ENCODE data around the gene CDH4.
"Not testable (repeated sequence)": the region's sequence is repeated elsewhere in the genome, so short reads cannot be mapped to it uniquely, and the experiment has no call there.

CDH4 gene

DNA sequence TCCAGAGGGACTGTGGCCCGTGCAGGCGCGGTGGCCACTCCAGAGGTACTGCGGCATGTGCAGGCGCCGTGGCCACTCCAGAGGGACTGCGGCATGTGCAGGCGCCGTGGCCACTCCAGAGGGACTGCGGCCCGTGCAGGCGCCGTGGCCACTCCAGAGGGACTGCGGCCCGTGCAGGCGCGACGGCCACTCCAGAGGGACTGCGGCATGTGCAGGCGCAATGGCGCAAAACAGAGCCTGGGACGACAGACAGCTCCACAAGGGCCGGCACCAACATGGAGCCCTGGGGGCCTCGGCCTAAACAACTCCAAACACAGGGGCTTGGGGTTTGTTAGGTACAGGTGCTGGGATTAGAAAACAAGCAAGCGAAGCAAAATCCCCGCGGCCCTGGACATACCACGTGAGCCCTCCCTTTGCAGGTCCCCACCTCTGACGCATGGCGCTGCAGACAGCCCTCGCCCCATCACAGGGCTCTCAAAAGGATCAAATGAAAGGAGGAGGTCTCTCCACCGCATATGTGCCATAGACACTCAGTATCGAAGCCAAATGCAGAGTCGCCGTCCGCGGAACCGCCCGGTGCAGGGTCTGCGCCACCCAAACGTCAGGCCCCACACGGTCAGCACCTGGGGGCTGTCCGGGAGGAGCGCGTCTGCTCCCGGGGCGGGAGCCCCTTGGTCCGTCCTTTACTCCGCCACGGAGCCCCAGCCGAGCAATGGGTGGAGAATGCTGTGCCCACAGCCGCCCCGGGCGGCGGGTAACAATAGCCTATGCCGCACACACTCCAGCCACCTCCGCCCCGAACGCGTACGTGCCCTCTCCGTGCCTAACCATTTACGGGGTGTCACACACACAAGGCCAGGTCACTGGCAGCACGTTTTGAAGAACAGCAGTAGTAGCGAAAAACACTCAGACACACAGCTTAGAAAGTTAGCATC, 727.9 kb downstream of the CDH4 start:
- no peak for DNase-seq

DNA sequence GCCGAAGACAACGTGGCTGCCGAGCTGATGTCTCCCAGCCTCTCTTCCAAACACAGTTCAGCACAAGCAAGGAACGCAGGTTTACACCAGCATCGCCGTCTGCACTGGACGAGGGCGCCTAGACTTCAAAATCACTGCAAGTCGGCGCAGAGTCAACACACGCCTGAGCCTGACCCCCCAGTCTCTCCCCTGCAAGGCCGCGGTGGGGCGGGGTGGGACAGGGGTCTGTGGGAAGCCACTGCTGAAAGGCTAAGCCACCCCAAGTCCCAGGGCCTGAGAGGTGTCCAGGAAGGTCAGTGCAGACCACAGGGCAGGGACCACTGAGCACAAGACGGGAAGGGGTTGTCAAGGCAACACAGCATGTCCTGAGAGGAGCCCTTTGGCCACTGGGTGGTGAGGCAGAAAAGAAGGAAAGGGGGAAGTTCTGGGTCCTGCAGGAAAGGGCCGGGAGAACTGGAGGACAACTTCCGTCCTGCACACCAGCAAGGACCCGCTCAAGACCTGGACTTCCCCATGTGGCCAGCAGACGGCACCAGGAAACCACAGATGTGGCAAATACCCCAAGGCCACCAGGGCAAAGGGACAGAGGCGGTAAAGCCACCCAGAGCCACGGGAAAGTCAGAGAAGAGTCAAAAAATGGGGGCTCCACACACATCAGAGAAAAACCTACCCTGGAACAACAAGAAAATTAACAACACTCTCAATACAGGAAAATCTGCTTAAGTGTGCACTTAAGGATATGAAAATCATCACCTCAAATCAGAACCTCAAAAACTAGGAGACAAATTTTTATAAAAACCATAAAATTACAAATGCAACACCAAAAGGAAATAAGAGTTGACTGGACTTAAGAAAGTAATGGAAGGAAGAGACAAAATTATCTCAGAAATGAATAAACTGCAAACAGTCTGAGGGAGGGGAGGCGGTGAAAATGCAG, 728.9 kb downstream of the CDH4 start:
- no peak for DNase-seq

DNA sequence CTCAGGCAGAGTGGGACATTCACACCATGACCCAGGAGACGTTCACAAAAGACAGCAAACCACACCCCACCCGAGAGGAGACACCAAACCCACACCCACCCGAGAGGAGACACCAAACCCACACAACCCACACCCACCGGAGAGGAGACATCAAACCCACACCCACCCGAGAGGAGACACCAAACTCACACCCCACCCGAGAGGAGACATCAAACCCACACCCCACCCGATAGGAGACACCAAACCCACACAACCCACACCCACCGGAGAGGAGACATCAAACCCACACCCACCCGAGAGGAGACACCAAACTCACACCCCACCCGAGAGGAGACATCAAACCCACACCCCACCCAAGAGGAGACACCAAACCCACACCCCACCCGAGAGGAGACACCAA, 729.6 kb downstream of the CDH4 start:
- not testable (repeated sequence) for DNase-seq

DNA sequence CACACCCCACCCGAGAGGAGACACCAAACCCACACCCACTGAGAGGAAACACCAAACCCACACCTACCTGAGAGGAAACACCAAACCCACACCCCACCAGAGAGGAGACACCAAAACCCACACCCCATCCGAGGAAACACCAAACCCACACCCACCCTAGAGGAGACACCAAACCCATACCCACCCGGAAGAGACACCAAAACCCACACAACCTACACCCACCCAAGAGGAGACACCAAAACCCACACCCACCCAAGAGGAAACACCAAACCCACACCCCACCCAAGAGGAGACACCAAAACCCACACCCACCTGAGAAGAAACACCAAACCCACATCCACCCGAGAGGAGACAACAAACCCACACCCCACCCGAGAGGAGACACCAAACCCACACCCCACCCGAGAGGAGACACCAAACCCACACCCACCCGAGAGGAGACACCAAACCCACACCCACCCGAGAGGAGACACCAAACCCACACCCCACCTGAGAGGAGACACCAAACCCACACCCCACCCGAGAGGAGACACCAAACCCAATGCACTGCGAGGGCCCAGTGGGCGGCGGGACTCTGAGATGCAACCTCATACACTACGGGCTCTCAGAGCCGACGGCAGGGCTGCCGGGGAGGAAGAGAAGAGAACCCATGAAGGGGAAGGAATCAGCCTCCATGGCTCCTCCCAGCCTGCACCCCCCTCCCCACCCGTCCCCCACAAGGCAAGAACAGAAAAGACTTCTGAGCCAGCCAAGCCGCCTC, 730.3 kb downstream of the CDH4 start:
- no peak for DNase-seq

DNA sequence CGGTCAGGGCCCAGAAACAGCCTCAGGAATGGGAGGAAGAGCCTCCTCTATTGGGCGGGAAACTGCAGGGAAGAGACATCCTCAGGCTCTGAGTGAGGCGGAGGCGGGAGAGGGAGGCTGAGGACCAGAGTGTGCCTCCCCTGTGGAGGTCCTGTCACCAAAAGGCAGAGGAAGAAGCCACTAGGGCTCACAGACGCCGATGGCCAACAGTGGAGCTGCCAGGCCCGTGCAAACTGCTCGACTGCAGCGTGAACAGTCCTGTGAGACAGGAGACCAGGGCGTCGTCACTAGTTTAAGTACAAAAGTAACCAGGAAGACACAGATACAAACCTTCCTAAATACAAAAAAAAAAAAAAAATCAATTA, 730.9 kb downstream of the CDH4 start:
- no peak for DNase-seq

DNA sequence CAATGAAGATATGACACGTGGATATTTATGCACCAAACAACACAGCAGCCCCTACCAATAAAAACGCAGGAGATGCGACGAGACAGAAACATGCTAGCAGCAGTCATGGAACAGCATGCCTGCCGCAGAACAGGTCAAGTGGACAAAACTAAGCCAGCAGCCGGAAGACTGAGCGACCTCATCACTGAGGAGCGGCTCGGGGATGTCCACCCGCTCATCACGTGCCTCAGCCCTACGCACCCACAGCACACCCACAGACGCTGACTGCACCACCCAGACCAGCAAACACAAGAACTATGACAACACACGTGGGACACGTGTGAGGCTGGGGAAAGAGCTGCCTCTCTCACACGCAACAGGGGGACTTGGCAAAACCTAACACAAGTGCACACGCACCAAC, 731.9 kb downstream of the CDH4 start:
- no peak for DNase-seq

DNA sequence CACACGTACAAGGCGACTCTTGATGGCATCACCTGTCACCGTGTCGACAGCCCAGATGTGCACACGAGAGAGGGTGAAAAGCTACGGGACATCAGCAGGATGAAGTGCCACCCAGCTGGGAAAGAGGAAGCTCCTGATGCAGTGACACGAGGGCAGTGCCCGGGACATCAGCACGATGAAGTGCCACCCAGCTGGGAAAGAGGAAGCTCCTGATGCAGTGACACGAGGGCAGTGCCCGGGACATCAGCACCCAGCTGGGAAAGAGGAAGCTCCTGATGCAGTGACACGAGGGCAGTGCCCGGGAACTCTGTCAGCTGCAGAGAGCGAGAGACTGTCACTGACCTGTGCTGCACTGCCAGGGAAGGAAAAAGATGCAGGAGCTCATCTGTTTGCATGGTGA, 732.4 kb downstream of the CDH4 start:
- not testable (repeated sequence) for DNase-seq

DNA sequence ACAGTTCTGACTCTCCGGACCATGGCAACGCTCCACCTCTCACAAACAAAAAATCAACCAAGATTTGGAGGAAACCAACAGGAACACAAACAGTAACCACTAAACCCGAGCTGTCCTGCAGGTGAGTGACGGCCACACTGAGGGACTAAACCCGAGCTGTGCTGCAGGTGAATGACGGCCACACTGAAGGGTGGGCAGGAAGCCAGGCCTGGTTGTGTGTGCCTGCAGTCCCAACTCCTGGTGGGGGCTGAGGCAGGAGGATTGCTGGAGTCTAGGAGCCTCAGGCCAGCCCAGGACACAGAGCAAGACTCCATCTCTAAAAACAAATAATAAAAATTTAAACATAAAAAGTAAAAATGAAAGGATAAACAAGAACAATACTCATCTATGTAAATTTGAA, 733.0 kb downstream of the CDH4 start:
- no peak for DNase-seq

DNA sequence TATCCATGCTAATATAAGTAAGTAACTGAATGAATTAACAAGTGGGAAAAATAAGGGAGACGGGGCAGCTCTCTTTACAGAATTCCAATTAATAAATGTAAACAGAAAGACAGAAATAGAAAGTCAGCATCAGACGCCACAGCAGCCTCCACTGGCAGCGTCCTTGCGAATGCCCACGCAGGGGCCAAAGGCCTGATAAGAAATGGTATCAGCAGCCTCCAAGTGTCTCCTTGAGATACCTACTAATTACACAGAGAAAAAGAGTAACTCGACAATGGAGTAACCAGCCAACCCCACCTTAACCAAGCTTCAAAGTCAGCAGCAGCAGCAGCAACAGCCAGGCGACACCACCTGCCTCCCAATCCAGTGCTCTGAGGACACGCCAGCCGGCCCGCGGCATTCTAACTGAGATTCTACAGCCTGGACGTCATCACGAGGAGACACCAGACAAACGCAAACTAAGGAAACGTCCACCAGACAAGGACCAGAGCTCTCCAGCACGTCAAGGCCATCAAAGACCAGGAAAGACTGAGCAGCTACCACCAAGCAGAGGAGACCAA, 734.8 kb downstream of the CDH4 start:
- DNase-seq = no peak

DNA sequence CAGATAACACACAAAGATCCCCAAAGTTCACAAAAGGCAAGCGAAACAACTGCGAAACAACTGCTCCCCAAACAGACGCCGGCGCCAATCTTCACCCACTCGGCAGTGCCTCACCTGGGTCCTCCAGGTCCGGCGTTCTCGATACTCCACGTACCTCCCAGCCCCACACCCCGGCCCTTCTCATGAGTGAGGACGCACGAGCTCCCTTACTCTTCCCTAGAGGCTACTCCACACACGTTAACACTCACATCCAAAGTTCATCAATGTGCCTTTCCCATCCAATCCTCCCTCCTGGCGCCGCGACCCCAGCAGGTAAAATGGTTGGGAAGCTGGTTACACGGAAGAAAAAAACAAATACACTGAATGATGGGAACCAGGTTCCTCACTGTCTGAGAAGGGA, 736.6 kb downstream of the CDH4 start:
- no peak for DNase-seq

DNA sequence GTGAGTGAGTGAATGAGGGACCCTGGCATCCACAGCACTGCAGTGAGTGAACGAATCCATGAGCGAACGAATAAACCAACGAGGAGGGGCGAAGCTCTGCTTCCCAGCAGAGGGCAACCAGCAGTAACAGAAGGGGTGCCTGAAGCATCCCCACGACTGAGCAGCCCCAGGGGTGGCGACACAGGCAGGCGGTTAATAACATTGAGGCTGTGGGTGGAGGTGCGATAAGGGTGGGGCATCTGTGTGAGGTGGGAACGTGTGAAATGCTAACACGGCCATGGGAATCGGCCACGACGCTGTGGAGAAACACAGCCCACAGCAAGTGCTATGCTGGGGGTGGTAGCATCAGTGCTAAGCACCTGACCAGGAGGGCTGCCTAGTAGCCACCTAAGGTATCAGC, 737.7 kb downstream of the CDH4 start:
- DNase-seq = no peak

Measured in right hindlimb (tissue), 1 donor.